K562 (cell line): ENCODE measurements around the gene SELENOO. TPM values are rescaled to one million over a fixed set of nuclear protein-coding genes. Genes with fewer than 3 reads are reported as not detected.

Experiments
- BRD9 ChIP-seq: fragments of 450-650 bp; IDR thresholded peaks from 2 replicates; pipeline ENCODE4 v1.6.1; 2018; ENCODE audit warnings: low read depth; ENCODE audit not compliant: partially characterized antibody
- CBX1 ChIP-seq: sonication (generic); IDR thresholded peaks from 2 replicates; pipeline ENCODE4 v1.6.1; 2016; ENCODE audit warnings: antibody characterized with exemption, low read depth, mild to moderate bottlenecking
- KLF6 ChIP-seq: fragments of 250-450 bp; sonication (Bioruptor Pico); IDR thresholded peaks from 2 replicates; pipeline ENCODE4 v1.4.0; 2020; ENCODE audit warnings: mild to moderate bottlenecking, moderate library complexity, borderline replicate concordance
- PCBP1 ChIP-seq: fragments of 200-400 bp; formaldehyde crosslinking; IDR thresholded peaks from 2 replicates; pipeline ENCODE4 v1.6.1; 2018; ENCODE audit warnings: mild to moderate bottlenecking, low read depth, low read length; ENCODE audit not compliant: poor library complexity, severe bottlenecking
- SLC30A9 ChIP-seq: fragments of 250-450 bp; sonication (Bioruptor Pico); IDR thresholded peaks from 2 replicates; pipeline ENCODE4 v1.8.0; 2022; ENCODE audit warnings: mild to moderate bottlenecking, moderate library complexity
- SMARCA5 ChIP-seq: fragments of 450-650 bp; IDR thresholded peaks from 2 replicates; pipeline ENCODE4 v1.6.1; 2016
- SNIP1 ChIP-seq: fragments of 450-650 bp; IDR thresholded peaks from 2 replicates; pipeline ENCODE4 v1.7.1; 2017; ENCODE audit warnings: low read depth, mild to moderate bottlenecking
- THRAP3 ChIP-seq: fragments of 450-650 bp; IDR thresholded peaks from 2 replicates; pipeline ENCODE4 v1.6.1; 2016; ENCODE audit warnings: mild to moderate bottlenecking, inconsistent platforms, borderline replicate concordance
- ZNF224 ChIP-seq: sonication (generic); formaldehyde crosslinking; IDR thresholded peaks from 2 replicates; pipeline ENCODE4 v1.8.0; 2022; ENCODE audit warnings: mild to moderate bottlenecking, missing genetic modification reagents
- ZNF584 ChIP-seq: fragments of 200-800 bp; sonication (Bioruptor generic); IDR thresholded peaks from 2 replicates; pipeline ENCODE4 v1.6.1; 2016; ENCODE audit warnings: low read depth, mild to moderate bottlenecking, missing genetic modification characterization, missing compliant biosample characterization
- polyA plus RNA-seq, 8 experiments: library from polyadenylated mRNA; depleted of rRNA in 4 of 8; stranded (reverse) in 5 of 8; unstranded in 3 of 8; fragments of >200 nt; fragmentation: Nextera tagmentation in 2 of 8; fragmentation: Illumina TruSeq in 1 of 8; extraction: Ambion mirVana in 2 of 8; extraction: Trizol in 1 of 8; gene quantifications; 2 replicates each; pipeline versions ENCODE4 v1.2.1 to v1.2.3, GENCODE V29; 2011 to 2014; ENCODE audit warnings: inconsistent platforms in 1 of 8, missing spikeins in 1 of 8
- total RNA-seq, 7 experiments: library from RNA; depleted of rRNA in 6 of 7; stranded (reverse); fragments of >200 nt in 6 of 7; fragmentation: Illumina TruSeq in 2 of 7; extraction: Trizol in 2 of 7; gene quantifications; 2 replicates each; pipeline versions ENCODE4 v1.2.1 to v1.2.3, GENCODE V29; 2011 to 2021; ENCODE audit warnings: low replicate concordance in 1 of 7
- TF ChIP-seq, protein P1 (sequence below): fragments of 450-650 bp; formaldehyde crosslinking; IDR thresholded peaks from 2 replicates; pipeline ENCODE4 v1.4.0; 2020; ENCODE audit warnings: mild to moderate bottlenecking, mixed read lengths
- TF ChIP-seq, protein P2 (sequence below): fragments of 450-650 bp; IDR thresholded peaks from 2 replicates; pipeline ENCODE4 v1.6.1; 2016; ENCODE audit warnings: antibody characterized with exemption
- TF ChIP-seq, protein P3 (sequence below): fragments of 250-450 bp; sonication (Bioruptor Pico); IDR thresholded peaks from 2 replicates; pipeline ENCODE4 v1.5.0; 2021; ENCODE audit warnings: mild to moderate bottlenecking, moderate library complexity
- TF ChIP-seq, protein P4 (sequence below), 2 experiments: fragments of 450-650 bp in 1 of 2; sonication (generic) in 1 of 2; formaldehyde crosslinking in 1 of 2; IDR thresholded peaks in 1 of 2; conservative IDR thresholded peaks in 1 of 2; 2 replicates each; pipeline versions ENCODE4 v1.6.1 to v1.8.1; 2016 to 2023; ENCODE audit warnings: mild to moderate bottlenecking in 2 of 2, moderate library complexity in 2 of 2, inconsistent platforms in 1 of 2, missing genetic modification reagents in 1 of 2
- TF ChIP-seq, protein P5 (sequence below): fragments of 250-450 bp; sonication (Bioruptor Pico); IDR thresholded peaks from 2 replicates; pipeline ENCODE4 v1.9.0; 2021; ENCODE audit warnings: mild to moderate bottlenecking
- TF ChIP-seq, protein P6 (sequence below): fragments of 250-450 bp; sonication (Bioruptor Pico); IDR thresholded peaks from 2 replicates; pipeline ENCODE4 v1.8.0; 2022; ENCODE audit warnings: moderate library complexity, mild to moderate bottlenecking, inconsistent platforms
- TF ChIP-seq, protein P7 (sequence below): sonication (generic); formaldehyde crosslinking; IDR thresholded peaks from 2 replicates; pipeline ENCODE4 v1.8.0; 2022; ENCODE audit warnings: mild to moderate bottlenecking, missing genetic modification reagents

SELENOO gene
- total and polyA plus RNA-seq, 9 of the 15 experiments (the other 6 are each of a cell fraction or from before 2014, with no cell fraction given): 0.37 to 24.9 (median 8.3) TPM

DNA sequence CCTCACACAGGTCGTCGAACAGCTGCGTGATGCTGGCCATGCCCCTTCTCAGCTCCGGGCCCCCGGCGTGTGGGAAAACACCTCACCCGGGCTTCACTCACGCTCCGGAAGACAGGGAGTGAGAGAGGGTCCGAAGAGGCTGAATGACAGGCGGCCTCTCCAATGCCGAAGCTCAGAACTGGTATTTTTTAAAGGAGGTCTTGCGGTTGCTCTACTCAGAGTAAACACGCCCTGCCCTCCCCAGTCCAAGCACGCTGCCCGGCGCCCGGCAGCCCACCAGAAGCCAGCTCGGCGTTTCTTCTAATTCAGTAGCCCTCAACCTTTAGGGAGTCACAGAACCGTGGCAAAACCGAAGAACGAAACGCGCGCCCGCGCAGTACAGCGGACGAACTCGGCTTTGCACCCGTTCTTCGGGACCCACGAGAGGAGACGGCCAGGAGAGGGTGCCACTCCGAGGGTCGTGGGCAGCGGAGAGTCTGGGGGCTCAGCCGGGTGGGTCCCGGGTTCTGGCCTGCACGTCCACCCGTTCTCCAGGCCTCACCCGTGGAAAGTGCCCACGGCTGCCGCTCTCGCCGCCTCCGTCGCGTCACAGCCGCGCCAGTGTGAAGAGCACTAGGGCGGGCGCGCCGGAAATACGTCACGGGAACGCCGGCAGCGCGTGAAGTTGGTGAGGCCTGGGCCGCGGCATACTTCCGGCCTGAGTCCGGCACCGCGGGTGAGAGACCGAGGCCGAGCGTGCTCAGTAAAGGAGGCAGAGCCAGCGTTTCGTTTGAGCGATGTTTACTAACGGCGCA lies 43.8 kb downstream of the SELENOO start, which contains the start of gene TUBGCP6 (continued):
- TF ChIP-seq, protein P1, sequence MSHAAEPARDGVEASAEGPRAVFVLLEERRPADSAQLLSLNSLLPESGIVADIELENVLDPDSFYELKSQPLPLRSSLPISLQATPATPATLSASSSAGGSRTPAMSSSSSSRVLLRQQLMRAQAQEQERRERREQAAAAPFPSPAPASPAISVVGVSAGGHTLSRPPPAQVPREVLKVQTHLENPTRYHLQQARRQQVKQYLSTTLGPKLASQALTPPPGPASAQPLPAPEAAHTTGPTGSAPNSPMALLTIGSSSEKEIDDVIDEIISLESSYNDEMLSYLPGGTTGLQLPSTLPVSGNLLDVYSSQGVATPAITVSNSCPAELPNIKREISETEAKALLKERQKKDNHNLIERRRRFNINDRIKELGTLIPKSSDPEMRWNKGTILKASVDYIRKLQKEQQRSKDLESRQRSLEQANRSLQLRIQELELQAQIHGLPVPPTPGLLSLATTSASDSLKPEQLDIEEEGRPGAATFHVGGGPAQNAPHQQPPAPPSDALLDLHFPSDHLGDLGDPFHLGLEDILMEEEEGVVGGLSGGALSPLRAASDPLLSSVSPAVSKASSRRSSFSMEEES: no peak
- TF ChIP-seq, protein P2, sequence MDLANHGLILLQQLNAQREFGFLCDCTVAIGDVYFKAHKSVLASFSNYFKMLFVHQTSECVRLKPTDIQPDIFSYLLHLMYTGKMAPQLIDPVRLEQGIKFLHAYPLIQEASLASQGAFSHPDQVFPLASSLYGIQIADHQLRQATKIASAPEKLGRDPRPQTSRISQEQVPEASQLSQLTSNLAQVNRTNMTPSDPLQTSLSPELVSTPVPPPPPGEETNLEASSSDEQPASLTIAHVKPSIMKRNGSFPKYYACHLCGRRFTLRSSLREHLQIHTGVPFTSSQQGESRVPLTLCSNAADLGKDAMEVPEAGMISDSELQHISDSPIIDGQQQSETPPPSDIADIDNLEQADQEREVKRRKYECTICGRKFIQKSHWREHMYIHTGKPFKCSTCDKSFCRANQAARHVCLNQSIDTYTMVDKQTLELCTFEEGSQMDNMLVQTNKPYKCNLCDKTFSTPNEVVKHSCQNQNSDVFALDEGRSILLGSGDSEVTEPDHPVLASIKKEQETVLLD: peak; percentile 41; the same call in 1 of the 2 replicates
- TF ChIP-seq, protein P3, sequence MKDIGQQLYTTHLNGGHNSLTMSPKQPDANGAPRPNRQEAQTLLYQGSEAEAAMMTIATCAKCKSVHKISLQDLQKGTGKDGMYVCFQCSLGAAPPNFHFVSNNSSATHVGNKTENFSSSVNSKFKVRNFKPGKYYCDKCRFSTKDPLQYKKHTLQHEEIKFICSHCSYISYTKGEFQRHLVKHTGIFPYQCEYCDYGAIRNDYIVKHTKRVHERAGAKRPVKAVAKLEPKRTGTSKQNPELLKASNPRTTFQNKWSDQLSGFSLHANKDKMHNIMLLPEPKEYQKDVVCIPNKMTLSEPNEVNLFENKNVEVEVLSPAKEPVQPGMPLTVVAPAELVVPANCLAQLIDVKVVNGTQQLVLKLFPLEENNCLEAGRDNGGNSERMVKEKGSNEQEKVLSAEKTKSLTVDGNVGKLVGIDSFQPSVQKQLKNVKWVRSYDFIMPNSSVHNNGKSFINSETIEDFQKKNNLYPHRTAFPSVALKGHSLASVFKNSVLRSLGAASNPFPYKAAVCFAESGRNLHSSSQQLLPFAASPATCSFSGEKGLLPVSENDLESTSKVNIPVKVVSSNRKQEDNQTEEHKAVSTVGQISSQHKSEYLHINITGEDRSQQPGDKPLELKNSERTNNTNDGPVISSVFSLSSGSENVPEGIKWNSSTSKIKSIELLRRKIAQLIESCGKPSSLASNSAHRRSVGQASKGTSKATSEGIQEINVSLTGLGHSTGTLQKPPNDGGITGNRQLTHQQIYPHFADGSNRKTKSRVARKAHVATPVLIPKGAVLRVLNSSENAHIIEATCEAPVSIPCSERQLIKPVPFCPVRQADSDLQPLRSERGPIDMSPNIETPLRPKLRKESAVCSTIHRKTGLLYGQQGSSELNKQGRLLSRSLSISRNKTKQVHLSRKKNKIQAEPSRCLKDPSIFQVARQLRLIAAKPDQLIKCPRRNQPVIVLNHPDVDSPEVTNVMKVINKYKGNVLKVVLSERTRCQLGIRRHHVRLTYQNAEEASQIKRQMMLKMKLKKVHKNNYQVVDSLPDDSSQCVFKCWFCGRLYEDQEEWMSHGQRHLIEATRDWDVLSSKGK: no peak
- TF ChIP-seq, protein P4, sequence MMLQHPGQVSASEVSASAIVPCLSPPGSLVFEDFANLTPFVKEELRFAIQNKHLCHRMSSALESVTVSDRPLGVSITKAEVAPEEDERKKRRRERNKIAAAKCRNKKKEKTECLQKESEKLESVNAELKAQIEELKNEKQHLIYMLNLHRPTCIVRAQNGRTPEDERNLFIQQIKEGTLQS (IDR thresholded peaks at IDR 0.05): no peak
- TF ChIP-seq, protein P4 (CRISPR knock-in tag; conservative IDR thresholded peaks at IDR 0.05): no peak
- TF ChIP-seq, protein P5, sequence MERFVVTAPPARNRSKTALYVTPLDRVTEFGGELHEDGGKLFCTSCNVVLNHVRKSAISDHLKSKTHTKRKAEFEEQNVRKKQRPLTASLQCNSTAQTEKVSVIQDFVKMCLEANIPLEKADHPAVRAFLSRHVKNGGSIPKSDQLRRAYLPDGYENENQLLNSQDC (CRISPR knock-in tag): no peak
- TF ChIP-seq SLC30A9: no peak
- no peak for TF ChIP-seq ZNF224 (CRISPR knock-in tag)
- no peak for TF ChIP-seq THRAP3
- TF ChIP-seq, protein P6, sequence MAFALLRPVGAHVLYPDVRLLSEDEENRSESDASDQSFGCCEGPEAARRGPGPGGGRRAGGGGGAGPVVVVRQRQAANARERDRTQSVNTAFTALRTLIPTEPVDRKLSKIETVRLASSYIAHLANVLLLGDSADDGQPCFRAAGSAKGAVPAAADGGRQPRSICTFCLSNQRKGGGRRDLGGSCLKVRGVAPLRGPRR: no peak
- TF ChIP-seq SMARCA5: no peak
- TF ChIP-seq SNIP1: no peak
- no peak for TF ChIP-seq KLF6
- TF ChIP-seq PCBP1: no peak
- no peak for TF ChIP-seq BRD9
- peak; percentile 45; the same call in 1 of the 2 replicates for TF ChIP-seq CBX1
- no peak for TF ChIP-seq ZNF584 (CRISPR knock-in tag)
- TF ChIP-seq, protein P7, sequence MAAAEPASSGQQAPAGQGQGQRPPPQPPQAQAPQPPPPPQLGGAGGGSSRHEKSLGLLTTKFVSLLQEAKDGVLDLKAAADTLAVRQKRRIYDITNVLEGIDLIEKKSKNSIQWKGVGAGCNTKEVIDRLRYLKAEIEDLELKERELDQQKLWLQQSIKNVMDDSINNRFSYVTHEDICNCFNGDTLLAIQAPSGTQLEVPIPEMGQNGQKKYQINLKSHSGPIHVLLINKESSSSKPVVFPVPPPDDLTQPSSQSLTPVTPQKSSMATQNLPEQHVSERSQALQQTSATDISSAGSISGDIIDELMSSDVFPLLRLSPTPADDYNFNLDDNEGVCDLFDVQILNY: no peak
